HCT116 (cell line): Measurements from ENCODE around the gene RNF130. TPM values are rescaled to one million over a fixed set of nuclear protein-coding genes. Genes with fewer than 3 reads are reported as not detected.

Source experiments
- ATAC-seq: fragments of 200-7000 bp; cut with Tn5 transposase; 2 replicates; pipeline ENCODE4 v1.9.1; 2020; ENCODE audit warnings: mild to moderate bottlenecking, moderate library complexity
- BruUV-seq: library from RNA; stranded (reverse); fragments of 400-500 nt; replicated peaks from 2 replicates; lab custom pipeline; 2021; lab: Mats Ljungman, UMichigan
- CTCF ChIA-PET: fragments of 300-600 bp; sonication (Branson Sonifier 250); formaldehyde crosslinking; loops from one replicate; lab custom pipeline; 2021; ENCODE audit warnings: antibody characterized with exemption; lab: Charles Lee
- POLR2A ChIA-PET: fragments of 300-600, 350-600 bp; sonication (Branson Sonifier 250); formaldehyde crosslinking; loops from one replicate; lab custom pipeline; 2021; ENCODE audit warnings: antibody characterized with exemption; lab: Charles Lee
- RAD21 ChIA-PET, 2 experiments: fragments of 300-600 bp; sonication (Branson Sonifier 250); formaldehyde crosslinking; loops; one replicate each; lab custom pipeline; 2023; ENCODE audit warnings: low total read pairs in 2 of 2; ENCODE audit not compliant: uncharacterized antibody in 2 of 2, unreplicated experiment in 2 of 2, low non-redundant PET in 1 of 2; lab: Charles Lee
- DNase-seq: peaks from one replicate; pipeline ENCODE4 v3.0.0-alpha.2; 2010; ENCODE audit warnings: low read depth, low spot score
- H2AFZ ChIP-seq: fragments of 200-600 bp; shearing (Covaris generic), sonication (generic); 2 replicates; pipeline ENCODE4 v1.6.1; 2017; ENCODE audit warnings: low read depth, mixed run types, mixed read lengths, antibody characterized with exemption, low read length; ENCODE audit not compliant: poor library complexity, severe bottlenecking
- H3K27ac ChIP-seq: 2 replicates; pipeline ENCODE4 v1.5.1; 2012; ENCODE audit warnings: low read depth, low read length
- H3K27me3 ChIP-seq: fragments of 200-600 bp; sonication (generic); 2 replicates; pipeline ENCODE4 v1.6.1; 2016; ENCODE audit warnings: mixed run types, low read length, mixed read lengths; ENCODE audit not compliant: insufficient read depth
- H3K36me3 ChIP-seq, 2 experiments: fragments of 200-500 bp in 1 of 2; fragments of 200-600 bp in 1 of 2; sonication (Bioruptor generic) in 1 of 2; sonication (generic) in 1 of 2; 2 replicates each; pipeline versions ENCODE4 v1.5.1 to v1.6.1; 2014 to 2016; ENCODE audit warnings: low read length in 2 of 2, inconsistent platforms in 1 of 2, mixed read lengths in 1 of 2, mixed run types in 1 of 2; ENCODE audit not compliant: insufficient read depth in 2 of 2, control insufficient read depth in 1 of 2
- H3K4me1 ChIP-seq, 2 experiments: fragments of 200-600 bp in 1 of 2; sonication (generic) in 1 of 2; 2 replicates each; pipeline versions ENCODE4 v1.5.1 to v1.6.1; 2012 to 2017; ENCODE audit warnings: low read length in 2 of 2, inconsistent platforms in 1 of 2, mild to moderate bottlenecking in 1 of 2, mixed read lengths in 1 of 2, mixed run types in 1 of 2, moderate library complexity in 1 of 2; ENCODE audit not compliant: insufficient read depth in 2 of 2, control insufficient read depth in 1 of 2
- H3K4me2 ChIP-seq: fragments of 200-600 bp; sonication (generic); 2 replicates; pipeline ENCODE4 v1.6.1; 2017; ENCODE audit warnings: mixed run types, low read length, mixed read lengths
- H3K4me3 ChIP-seq, 2 experiments: fragments of 200-600 bp in 1 of 2; sonication (generic) in 1 of 2; replicated peaks in 1 of 2; 2 replicates each; pipeline ENCODE4 v1.5.1; 2011 to 2016; ENCODE audit warnings: low read length in 2 of 2, control low read depth in 1 of 2, low read depth in 1 of 2, mild to moderate bottlenecking in 1 of 2, mixed read lengths in 1 of 2, mixed run types in 1 of 2
- H3K79me2 ChIP-seq: fragments of 200-600 bp; sonication (generic); 2 replicates; pipeline ENCODE4 v1.6.1; 2017; ENCODE audit warnings: mild to moderate bottlenecking, mixed run types, low read length, moderate library complexity, mixed read lengths; ENCODE audit not compliant: insufficient read depth
- H3K9ac ChIP-seq: fragments of 200-600 bp; sonication (generic); 2 replicates; pipeline ENCODE4 v1.6.1; 2016; ENCODE audit warnings: low read length, mixed read lengths
- H3K9me2 ChIP-seq: fragments of 200-600 bp; sonication (generic), shearing (Covaris generic); 2 replicates; pipeline ENCODE4 v1.6.1; 2017; ENCODE audit warnings: mixed run types, mild to moderate bottlenecking, moderate library complexity; ENCODE audit not compliant: insufficient read depth
- H3K9me3 ChIP-seq, 2 experiments: fragments of 200-500 bp in 1 of 2; fragments of 200-600 bp in 1 of 2; sonication (Bioruptor generic) in 1 of 2; sonication (generic) in 1 of 2; 2 replicates each; pipeline ENCODE4 v1.6.1; 2014 to 2017; ENCODE audit warnings: low read length in 2 of 2, mixed read lengths in 2 of 2, inconsistent platforms in 1 of 2, low read depth in 1 of 2, mild to moderate bottlenecking in 1 of 2, mixed run types in 1 of 2, moderate library complexity in 1 of 2; ENCODE audit not compliant: control insufficient read depth in 1 of 2, insufficient read depth in 1 of 2
- H4K20me1 ChIP-seq: fragments of 200-600 bp; sonication (generic), shearing (Covaris generic); 2 replicates; pipeline ENCODE4 v1.6.1; 2017; ENCODE audit warnings: mixed run types, mild to moderate bottlenecking, moderate library complexity; ENCODE audit not compliant: insufficient read depth
- CBX3 ChIP-seq: IDR thresholded peaks from 2 replicates; pipeline ENCODE4 v1.6.1; 2012; ENCODE audit warnings: low read depth
- CEBPB ChIP-seq: IDR thresholded peaks from 2 replicates; pipeline ENCODE4 v1.6.1; 2012; ENCODE audit warnings: low read depth
- CTCF ChIP-seq, 3 experiments: fragments of 200-600 bp in 1 of 3; sonication (generic) in 1 of 3; IDR thresholded peaks in 2 of 3; conservative IDR thresholded peaks in 1 of 3; 2 replicates each; pipeline ENCODE4 v1.5.1; 2012 to 2017; ENCODE audit warnings: low read depth in 2 of 3, low read length in 2 of 3, antibody characterized with exemption in 1 of 3, borderline replicate concordance in 1 of 3, control low read depth in 1 of 3, mild to moderate bottlenecking in 1 of 3, mixed read lengths in 1 of 3, mixed run types in 1 of 3, moderate library complexity in 1 of 3; ENCODE audit not compliant: insufficient read depth in 1 of 3
- EGR1 ChIP-seq: IDR thresholded peaks from 2 replicates; pipeline ENCODE4 v1.6.1; 2012; ENCODE audit warnings: low read depth
- ELF1 ChIP-seq: IDR thresholded peaks from 2 replicates; pipeline ENCODE4 v1.6.1; 2012; ENCODE audit warnings: low read depth, borderline replicate concordance
- POLR2A ChIP-seq: IDR thresholded peaks from 2 replicates; pipeline ENCODE4 v1.7.0; 2011; ENCODE audit warnings: borderline replicate concordance; ENCODE audit not compliant: insufficient read depth, insufficient read length; ENCODE audit errors: extremely low read depth
- POLR2AphosphoS5 ChIP-seq: IDR thresholded peaks from 2 replicates; pipeline ENCODE4 v1.6.1; 2011; ENCODE audit warnings: mild to moderate bottlenecking, low read depth, low read length, moderate library complexity
- SP1 ChIP-seq: IDR thresholded peaks from 2 replicates; pipeline ENCODE4 v1.6.1; 2012; ENCODE audit warnings: low read depth
- YY1 ChIP-seq: IDR thresholded peaks from 2 replicates; pipeline ENCODE4 v1.6.1; 2011; ENCODE audit warnings: low read length, low read depth, moderate library complexity, mild to moderate bottlenecking; ENCODE audit not compliant: insufficient replicate concordance; ENCODE audit errors: extremely low read depth
- ZFX ChIP-seq: fragments of 450-650 bp; IDR thresholded peaks from 2 replicates; pipeline ENCODE4 v1.6.1; 2017
- intact Hi-C: fragments of 100-400 bp; cut with micrococcal nuclease; formaldehyde crosslinking; loops from 2 replicates; pipeline ENCODE4 v1.10.0; 2022
- total RNA-seq: library from RNA; stranded (reverse); gene quantifications from one replicate; pipeline ENCODE4 v1.2.1, GENCODE V29; 2021; ENCODE audit not compliant: unreplicated experiment
- TF ChIP-seq, protein P1 (sequence below): IDR thresholded peaks from 2 replicates; pipeline ENCODE4 v1.6.1; 2012
- TF ChIP-seq, protein P2 (sequence below): IDR thresholded peaks from 2 replicates; pipeline ENCODE4 v1.6.1; 2012
- TF ChIP-seq, protein P3 (sequence below): IDR thresholded peaks from 2 replicates; pipeline ENCODE4 v1.6.1; 2012; ENCODE audit warnings: low read depth

The RNF130 gene
- total RNA-seq, 1 experiment from 2014 or later: 34.9 TPM

- no peaks in the 10 kb centered on the region for H3K79me2 ChIP-seq
- H3K36me3 ChIP-seq: no peaks in the 10 kb centered on the region
- no peak overlapping the region for H2AFZ ChIP-seq
- no peak overlapping the region for H3K9ac ChIP-seq
- no peaks in the 10 kb centered on the region for H4K20me1 ChIP-seq
- H3K4me2 ChIP-seq: no peak overlapping the region
- TF ChIP-seq SP1 (no peak), CBX3 (no peak), YY1 (no peak), EGR1 (no peak), CTCF (IDR thresholded peaks at IDR 0.05 in 2 of 3, conservative IDR thresholded peaks at IDR 0.05 in 1 of 3; ENCODE audit: borderline replicate concordance in 1 of 3, insufficient read depth in 1 of 3, low read depth in 2 of 3, low read length in 2 of 3) (no peak), POLR2A (no peak), ELF1 (no peak), ZFX (no peak), POLR2AphosphoS5 (no peak), CEBPB (no peak)
- TF ChIP-seq, protein P1, sequence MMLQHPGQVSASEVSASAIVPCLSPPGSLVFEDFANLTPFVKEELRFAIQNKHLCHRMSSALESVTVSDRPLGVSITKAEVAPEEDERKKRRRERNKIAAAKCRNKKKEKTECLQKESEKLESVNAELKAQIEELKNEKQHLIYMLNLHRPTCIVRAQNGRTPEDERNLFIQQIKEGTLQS: no peak
- TF ChIP-seq, protein P2, sequence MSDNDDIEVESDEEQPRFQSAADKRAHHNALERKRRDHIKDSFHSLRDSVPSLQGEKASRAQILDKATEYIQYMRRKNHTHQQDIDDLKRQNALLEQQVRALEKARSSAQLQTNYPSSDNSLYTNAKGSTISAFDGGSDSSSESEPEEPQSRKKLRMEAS: no peak
- TF ChIP-seq, protein P3, sequence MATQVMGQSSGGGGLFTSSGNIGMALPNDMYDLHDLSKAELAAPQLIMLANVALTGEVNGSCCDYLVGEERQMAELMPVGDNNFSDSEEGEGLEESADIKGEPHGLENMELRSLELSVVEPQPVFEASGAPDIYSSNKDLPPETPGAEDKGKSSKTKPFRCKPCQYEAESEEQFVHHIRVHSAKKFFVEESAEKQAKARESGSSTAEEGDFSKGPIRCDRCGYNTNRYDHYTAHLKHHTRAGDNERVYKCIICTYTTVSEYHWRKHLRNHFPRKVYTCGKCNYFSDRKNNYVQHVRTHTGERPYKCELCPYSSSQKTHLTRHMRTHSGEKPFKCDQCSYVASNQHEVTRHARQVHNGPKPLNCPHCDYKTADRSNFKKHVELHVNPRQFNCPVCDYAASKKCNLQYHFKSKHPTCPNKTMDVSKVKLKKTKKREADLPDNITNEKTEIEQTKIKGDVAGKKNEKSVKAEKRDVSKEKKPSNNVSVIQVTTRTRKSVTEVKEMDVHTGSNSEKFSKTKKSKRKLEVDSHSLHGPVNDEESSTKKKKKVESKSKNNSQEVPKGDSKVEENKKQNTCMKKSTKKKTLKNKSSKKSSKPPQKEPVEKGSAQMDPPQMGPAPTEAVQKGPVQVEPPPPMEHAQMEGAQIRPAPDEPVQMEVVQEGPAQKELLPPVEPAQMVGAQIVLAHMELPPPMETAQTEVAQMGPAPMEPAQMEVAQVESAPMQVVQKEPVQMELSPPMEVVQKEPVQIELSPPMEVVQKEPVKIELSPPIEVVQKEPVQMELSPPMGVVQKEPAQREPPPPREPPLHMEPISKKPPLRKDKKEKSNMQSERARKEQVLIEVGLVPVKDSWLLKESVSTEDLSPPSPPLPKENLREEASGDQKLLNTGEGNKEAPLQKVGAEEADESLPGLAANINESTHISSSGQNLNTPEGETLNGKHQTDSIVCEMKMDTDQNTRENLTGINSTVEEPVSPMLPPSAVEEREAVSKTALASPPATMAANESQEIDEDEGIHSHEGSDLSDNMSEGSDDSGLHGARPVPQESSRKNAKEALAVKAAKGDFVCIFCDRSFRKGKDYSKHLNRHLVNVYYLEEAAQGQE: no peak
- H3K4me3 ChIP-seq: no peak overlapping the region
- peaks cover 9 to 19% of the 10 kb centered on the region in 2 experiments; a peak in 3 of 4 replicates for H3K4me1 ChIP-seq
- no peak for ATAC-seq
- BruUV-seq: no TSS peak
- POLR2A ChIA-PET: no interaction called here
- CTCF ChIA-PET: interaction anchor here (0.8 kb wide), 1 partner anchor 111 kb away, joined by 3 read pairs; no protein-coding TSS in a partner anchor
- no peaks in the 10 kb centered on the region for H3K27me3 ChIP-seq
- H3K9me3 ChIP-seq: no peaks in the 10 kb centered on the region
- no peak for DNase-seq
- intact Hi-C loops: no loop called here
- H3K27ac ChIP-seq: no peak overlapping the region
- H3K9me2 ChIP-seq: no peaks in the 10 kb centered on the region
- RAD21 ChIA-PET: no interaction called here
These were observed 158.6 kb downstream of the RNF130 start for GRCh38 chr5:179912951-179913350.
